ENCODE results near the gene SLC39A11.

DNA sequence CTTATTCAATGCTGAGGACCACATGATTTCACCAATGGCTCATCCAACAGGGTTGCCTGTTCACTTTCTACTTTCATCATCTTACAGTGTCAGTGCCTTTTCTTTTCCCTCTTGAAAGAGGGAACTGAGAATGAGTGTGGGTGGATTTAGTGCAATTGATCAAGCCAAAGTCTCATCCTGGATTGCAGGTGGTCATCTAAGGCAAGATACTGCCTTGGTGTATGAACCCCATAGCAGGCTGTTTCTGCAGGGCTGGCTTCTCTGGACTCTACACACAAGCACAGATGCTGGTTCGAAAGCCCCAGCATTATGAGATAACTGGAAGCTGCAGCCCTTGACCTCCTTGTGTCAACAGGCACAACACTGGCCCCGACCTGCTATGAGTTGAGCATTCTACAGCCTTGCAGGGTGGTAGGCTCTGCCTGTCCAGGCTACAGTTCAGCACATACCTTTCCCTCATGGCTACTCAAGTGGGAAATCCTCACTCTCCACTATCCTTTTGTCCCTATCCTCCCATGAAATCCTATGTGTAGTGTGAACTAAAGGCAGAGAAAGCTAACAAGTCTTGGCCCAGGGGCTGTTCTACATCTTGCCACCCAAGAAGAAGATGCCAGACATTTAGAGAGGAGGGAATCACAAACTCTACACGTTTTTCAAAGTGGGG lies 358.7 kb downstream of the SLC39A11 start:
- TF ChIP-seq, protein P1, sequence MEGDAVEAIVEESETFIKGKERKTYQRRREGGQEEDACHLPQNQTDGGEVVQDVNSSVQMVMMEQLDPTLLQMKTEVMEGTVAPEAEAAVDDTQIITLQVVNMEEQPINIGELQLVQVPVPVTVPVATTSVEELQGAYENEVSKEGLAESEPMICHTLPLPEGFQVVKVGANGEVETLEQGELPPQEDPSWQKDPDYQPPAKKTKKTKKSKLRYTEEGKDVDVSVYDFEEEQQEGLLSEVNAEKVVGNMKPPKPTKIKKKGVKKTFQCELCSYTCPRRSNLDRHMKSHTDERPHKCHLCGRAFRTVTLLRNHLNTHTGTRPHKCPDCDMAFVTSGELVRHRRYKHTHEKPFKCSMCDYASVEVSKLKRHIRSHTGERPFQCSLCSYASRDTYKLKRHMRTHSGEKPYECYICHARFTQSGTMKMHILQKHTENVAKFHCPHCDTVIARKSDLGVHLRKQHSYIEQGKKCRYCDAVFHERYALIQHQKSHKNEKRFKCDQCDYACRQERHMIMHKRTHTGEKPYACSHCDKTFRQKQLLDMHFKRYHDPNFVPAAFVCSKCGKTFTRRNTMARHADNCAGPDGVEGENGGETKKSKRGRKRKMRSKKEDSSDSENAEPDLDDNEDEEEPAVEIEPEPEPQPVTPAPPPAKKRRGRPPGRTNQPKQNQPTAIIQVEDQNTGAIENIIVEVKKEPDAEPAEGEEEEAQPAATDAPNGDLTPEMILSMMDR (conservative IDR thresholded peaks at IDR 0.05; ENCODE audit: low read depth, low read length): no peak
- TF ChIP-seq EZH2 (IDR thresholded peaks at IDR 0.05; ENCODE audit: borderline replicate concordance, low read depth, low read length, poor library complexity, severe bottlenecking): no peak
